ENCODE results near the gene SMARCA2.

GRCh38 chr9:2060424-2060823 is 45.3 kb downstream of the SMARCA2 start:
- no peak for TF ChIP-seq SMAD3 (CRISPR knock-in tag; conservative IDR thresholded peaks at IDR 0.05)
- no peak for TF ChIP-seq CTCF (IDR thresholded peaks at IDR 0.05 in 2 of 3, conservative IDR thresholded peaks at IDR 0.05 in 1 of 3; ENCODE audit: insufficient read depth in 2 of 3, low read depth in 1 of 3, low read length in 3 of 3)
- no peak for TF ChIP-seq ZNF764 (CRISPR knock-in tag; IDR thresholded peaks at IDR 0.05; ENCODE audit: low read depth)
- no peak for TF ChIP-seq PCBP1 (IDR thresholded peaks at IDR 0.05; ENCODE audit: low read depth, low read length, poor library complexity, severe bottlenecking)
- no peak for TF ChIP-seq ZNF431 (CRISPR knock-in tag; IDR thresholded peaks at IDR 0.05)
- TF ChIP-seq MEF2A (IDR thresholded peaks at IDR 0.05; ENCODE audit: control insufficient read depth, low read depth, low read length), result no peak
- TF ChIP-seq IRF1 (CRISPR knock-in tag; IDR thresholded peaks at IDR 0.05; ENCODE audit: borderline replicate concordance), result no peak
- TF ChIP-seq KLF13 (tag; IDR thresholded peaks at IDR 0.05; ENCODE audit: borderline replicate concordance, low read depth), result no peak

Data from K562 (cell line).